Islet of Langerhans (tissue), 1 donor: ENCODE data around the gene OR6T1.

Experiments used
- FAIRE-seq: peaks from one replicate; lab custom pipeline; 2011; peaks lifted over from hg19 to GRCh38; lab: Jason Lieb, UNC

Gene OR6T1

GRCh38 chr11:123943738-123944137 lies at the start of gene OR6T1:
TSS of gene OR6T1 (minus strand) at chr11:123943838. CDS start at chr11:123943838, 0 bp downstream.
- no peak for FAIRE-seq

- FAIRE-seq = no peak
These were observed 35.7 kb upstream of the OR6T1 start for GRCh38 chr11:123979311-123979710.

- FAIRE-seq = no peak
These were observed 34.2 kb upstream of the OR6T1 start, which contains the start of gene OR10S1 for GRCh38 chr11:123977731-123978347. TSS of gene OR10S1 (minus strand) at chr11:123977781. CDS start at chr11:123977664, 117 bp downstream.

GRCh38 chr11:123976770-123977560 lies 33.3 kb upstream of the OR6T1 start:
- FAIRE-seq = no peak

- no peak for FAIRE-seq
These were observed 30.2 kb upstream of the OR6T1 start for GRCh38 chr11:123973816-123974215.

- FAIRE-seq = no peak
These were observed 13.1 kb upstream of the OR6T1 start for GRCh38 chr11:123956752-123957151.

- FAIRE-seq = no peak
These were observed 1.5 kb upstream of the OR6T1 start for GRCh38 chr11:123945132-123945531.

GRCh38 chr11:123942413-123942812 lies 1.2 kb downstream of the OR6T1 start:
- no peak for FAIRE-seq

GRCh38 chr11:123939317-123939716 lies 4.3 kb downstream of the OR6T1 start, which contains the start of gene OR4D5:
TSS of gene OR4D5 (plus strand) at chr11:123939617. CDS start at chr11:123939617, 0 bp downstream.
- FAIRE-seq = no peak

- FAIRE-seq = no peak
These were observed 19.6 kb downstream of the OR6T1 start for GRCh38 chr11:123924027-123924426.

- no peak for FAIRE-seq
These were observed 22.7 kb downstream of the OR6T1 start for GRCh38 chr11:123920943-123921342.

GRCh38 chr11:123905826-123906225 lies 37.8 kb downstream of the OR6T1 start:
- FAIRE-seq = no peak

- FAIRE-seq = no peak
These were observed 38.7 kb downstream of the OR6T1 start for GRCh38 chr11:123904932-123905331.

- FAIRE-seq = no peak
These were observed 39.7 kb downstream of the OR6T1 start for GRCh38 chr11:123903932-123904331.

GRCh38 chr11:123901867-123902266 lies 41.8 kb downstream of the OR6T1 start, which contains the start of gene OR8D4:
TSS of gene OR8D4 (plus strand) at chr11:123902167. CDS start at chr11:123906432, 4,265 bp downstream.
- FAIRE-seq = no peak

- FAIRE-seq = no peak
These were observed 43.8 kb downstream of the OR6T1 start for GRCh38 chr11:123899792-123900191.
